Activated T-cell treated with anti-CD3 and anti-CD28 coated beads, Interleukin-2, amount 50 U/mL, for 24 hours (primary cell): ENCODE data around the gene IL21R.
"Not testable (repeated sequence)": the region's sequence is repeated elsewhere in the genome, so short reads cannot be mapped to it uniquely, and the experiment has no call there.

Experiments
- DNase-seq: peaks from one replicate; pipeline ENCODE4 v3.0.0-alpha.2; 2020
- H3K27ac Mint-ChIP-seq: 2 replicates; pipeline ENCODE4 v1.8.0; 2020; ENCODE audit warnings: mild to moderate bottlenecking, mixed read lengths
- H3K27me3 Mint-ChIP-seq: 2 replicates; pipeline ENCODE4 v1.8.0; 2020; ENCODE audit warnings: mixed read lengths
- H3K36me3 Mint-ChIP-seq: 2 replicates; pipeline ENCODE4 v1.8.0; 2020; ENCODE audit warnings: low read depth, mixed read lengths
- H3K4me1 Mint-ChIP-seq: 2 replicates; pipeline ENCODE4 v1.8.0; 2020; ENCODE audit warnings: low read depth, mixed read lengths
- H3K4me3 Mint-ChIP-seq: 2 replicates; pipeline ENCODE4 v1.8.0; 2020; ENCODE audit warnings: mild to moderate bottlenecking, moderate library complexity, mixed read lengths
- H3K9me3 Mint-ChIP-seq: 2 replicates; pipeline ENCODE4 v1.8.0; 2020; ENCODE audit warnings: mixed read lengths

IL21R gene

DNA sequence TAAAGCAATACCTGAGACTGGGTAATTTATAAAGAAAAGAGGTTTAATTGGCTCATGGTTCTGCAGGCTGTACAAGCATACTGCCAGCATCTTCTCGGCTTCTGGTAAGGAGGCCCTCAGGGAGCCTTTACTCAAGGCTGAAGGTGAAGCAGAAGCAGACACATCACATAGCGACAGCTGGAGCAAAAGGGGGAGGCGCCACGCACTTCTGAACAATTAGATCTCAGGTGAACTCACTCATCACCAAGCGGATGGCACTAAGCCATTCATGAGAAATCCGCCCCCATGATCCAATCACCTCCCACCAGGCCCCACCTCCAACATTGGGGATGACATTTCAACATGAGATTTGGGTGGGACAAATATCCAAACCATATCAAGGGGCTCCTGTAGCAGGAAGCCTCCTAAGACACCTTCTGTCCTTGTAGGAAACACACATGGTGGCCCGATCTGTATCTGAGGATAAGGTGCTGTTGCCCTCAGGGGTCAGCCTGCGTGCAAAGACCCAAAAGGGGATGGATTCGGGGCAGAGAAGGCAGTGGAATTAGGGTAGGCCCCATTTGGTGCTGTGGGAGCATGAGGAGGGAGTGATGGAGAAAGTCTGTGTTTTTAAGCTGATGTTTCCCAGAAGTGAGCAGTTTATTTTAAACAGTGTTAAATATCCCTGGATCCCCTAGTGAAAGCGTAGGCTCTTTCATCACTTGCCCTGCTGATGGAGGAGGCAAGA lies 23.0 kb downstream of the IL21R start:
- no peaks in the 10 kb centered on the region for H3K27me3 Mint-ChIP-seq
- DNase-seq = peak; percentile 26
- H3K36me3 Mint-ChIP-seq = peaks cover 98% of the 10 kb centered on the region
- H3K9me3 Mint-ChIP-seq = peaks cover 22% of the 10 kb centered on the region
- peak overlapping the region; percentile 6 for H3K4me3 Mint-ChIP-seq
- H3K27ac Mint-ChIP-seq = peak overlapping the region; percentile 94
- H3K4me1 Mint-ChIP-seq = peaks cover 77% of the 10 kb centered on the region

DNA sequence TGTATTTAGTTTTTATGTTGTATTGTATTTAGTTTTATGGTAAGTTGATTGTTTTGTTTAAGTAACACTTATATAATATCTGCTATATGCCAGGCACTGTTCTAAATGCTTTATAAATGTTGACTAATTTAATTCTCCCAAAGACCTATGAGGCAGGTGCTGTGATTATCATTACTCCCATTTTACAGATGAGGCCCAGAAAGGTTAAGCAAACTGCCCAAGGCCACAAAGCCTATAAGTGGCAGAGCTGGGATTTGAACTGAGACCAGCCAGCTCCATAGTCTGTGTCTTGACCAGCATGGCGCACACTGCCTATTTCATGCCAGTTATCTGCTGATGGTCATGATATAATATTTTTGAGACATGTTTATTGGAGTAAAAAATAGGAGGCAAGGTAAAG lies 24.0 kb downstream of the IL21R start:
- peak overlapping the region; percentile 94 for H3K27ac Mint-ChIP-seq
- no peak overlapping the region for H3K4me3 Mint-ChIP-seq
- DNase-seq = no peak
- H3K27me3 Mint-ChIP-seq = no peaks in the 10 kb centered on the region
- H3K4me1 Mint-ChIP-seq = peaks cover 80% of the 10 kb centered on the region
- peaks cover 13% of the 10 kb centered on the region for H3K9me3 Mint-ChIP-seq
- H3K36me3 Mint-ChIP-seq = peaks cover 98% of the 10 kb centered on the region

DNA sequence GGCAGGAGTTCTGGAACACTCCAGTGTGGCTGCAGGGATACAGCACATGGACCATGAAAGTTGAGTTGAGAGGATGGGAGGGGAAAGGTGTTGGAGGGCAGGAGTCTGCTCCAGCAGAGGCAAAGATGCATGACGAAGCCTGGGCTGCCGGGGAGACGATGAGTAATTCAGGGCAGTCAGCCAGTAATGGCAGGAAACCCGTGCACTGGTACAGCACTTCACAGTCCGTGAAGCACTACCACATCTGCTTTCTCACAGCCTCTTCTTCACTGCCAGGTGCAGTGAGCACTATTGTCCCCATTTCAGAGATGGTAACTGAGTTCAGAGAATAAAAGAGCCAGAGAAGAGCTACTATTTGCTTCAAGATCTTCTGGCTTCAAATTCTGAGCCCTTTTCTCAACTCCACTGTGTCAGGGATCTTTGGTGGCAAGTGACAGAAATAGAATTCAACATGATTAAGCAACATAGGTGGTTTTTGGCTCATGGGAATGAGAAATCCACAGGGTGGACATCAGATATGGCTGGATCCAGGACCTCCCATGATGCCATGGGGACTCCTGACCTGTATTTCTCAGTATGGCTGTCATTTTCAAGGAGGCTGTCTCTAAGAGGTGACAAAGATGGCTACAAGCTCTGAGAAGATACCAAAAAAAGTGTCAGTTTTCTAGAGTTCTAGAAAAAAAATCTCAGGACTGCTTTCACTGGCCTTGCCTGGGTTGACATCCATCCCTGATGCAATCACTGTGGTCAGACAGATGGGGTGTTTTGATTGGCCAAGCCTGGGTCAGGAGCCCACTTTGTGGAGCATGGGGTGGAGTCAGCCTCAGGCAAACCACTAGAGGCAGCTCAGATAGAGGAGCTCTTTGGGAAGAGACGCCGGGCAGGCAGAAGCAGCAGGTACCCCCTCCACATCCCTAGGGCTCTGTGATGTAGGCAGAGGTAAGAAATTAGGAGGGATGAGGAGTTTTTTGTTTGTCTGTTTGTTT lies 24.7 kb downstream of the IL21R start:
- Mint-ChIP-seq H3K9me3 (peaks cover 10% of the 10 kb centered on the region), H3K4me1 (peaks cover 86% of the 10 kb centered on the region), H3K36me3 (peaks cover 98% of the 10 kb centered on the region), H3K27ac (peak overlapping the region; percentile 94), H3K27me3 (no peaks in the 10 kb centered on the region), H3K4me3 (peak overlapping the region; percentile 30)
- peak; percentile 77 for DNase-seq

DNA sequence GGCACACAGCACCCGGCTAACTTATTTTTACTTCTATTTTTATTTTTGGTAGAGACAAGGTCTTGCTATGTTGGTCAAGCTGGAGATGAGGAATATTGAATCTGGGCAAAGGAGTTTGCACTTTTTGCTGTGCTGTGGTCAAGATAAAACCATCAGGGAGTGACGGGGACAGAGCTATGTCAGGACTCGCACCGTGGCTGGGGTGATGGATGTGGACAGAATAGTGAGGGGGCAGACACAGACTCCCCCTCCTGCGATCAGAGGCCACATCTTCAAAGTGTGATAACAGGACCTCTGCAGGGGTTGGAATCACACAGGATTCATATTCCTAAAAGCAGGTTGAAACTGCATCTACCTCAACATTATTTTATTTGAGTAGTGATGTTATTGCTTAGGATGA lies 25.6 kb downstream of the IL21R start:
- DNase-seq = peak; percentile 19
- no peaks in the 10 kb centered on the region for H3K27me3 Mint-ChIP-seq
- peak overlapping the region; percentile 94 for H3K27ac Mint-ChIP-seq
- peaks cover 2% of the 10 kb centered on the region for H3K9me3 Mint-ChIP-seq
- peak overlapping the region; percentile 30 for H3K4me3 Mint-ChIP-seq
- H3K36me3 Mint-ChIP-seq = peaks cover 98% of the 10 kb centered on the region
- H3K4me1 Mint-ChIP-seq = peaks cover 89% of the 10 kb centered on the region

DNA sequence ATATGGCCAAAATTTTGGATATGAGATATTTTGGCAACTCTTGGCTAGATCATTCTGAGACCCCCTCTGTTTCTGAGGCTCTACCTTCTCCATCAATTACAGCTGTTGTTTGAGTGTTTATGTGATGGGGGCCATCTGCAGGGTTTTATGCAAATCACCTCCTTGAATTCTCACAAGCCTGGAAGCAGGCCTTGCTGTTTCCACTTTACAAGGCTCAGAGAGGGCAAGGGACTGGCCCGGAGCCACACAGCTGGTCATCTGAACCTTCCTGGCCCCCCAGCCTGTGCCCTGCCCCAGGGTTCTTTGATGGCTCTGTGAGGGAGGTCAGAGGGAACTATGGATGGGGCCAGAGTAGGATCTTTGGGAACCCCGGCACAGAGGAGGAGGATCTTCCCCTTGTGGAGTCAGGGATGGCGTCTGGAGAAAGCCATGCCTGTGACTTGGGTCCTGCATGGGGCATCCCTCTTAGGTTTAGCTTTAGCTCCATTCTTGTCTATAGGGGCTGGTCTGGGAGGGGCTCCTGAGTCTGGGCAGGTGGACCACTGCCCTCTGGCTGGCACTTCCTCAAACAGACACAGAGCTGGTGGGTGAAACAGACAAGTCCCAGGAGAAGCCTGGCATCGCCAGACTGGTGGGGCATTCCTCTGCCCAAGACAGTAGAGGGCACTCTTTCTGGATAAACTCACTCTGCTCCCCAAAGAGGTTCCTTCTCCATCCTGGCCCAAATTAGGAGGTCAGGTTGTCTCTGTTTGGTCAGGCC lies 26.2 kb downstream of the IL21R start:
- Mint-ChIP-seq H3K4me3 (no peak overlapping the region), H3K36me3 (peaks cover 98% of the 10 kb centered on the region), H3K4me1 (peaks cover 92% of the 10 kb centered on the region), H3K27me3 (no peaks in the 10 kb centered on the region), H3K27ac (peak overlapping the region; percentile 80), H3K9me3 (no peaks in the 10 kb centered on the region)
- peak; percentile 28 for DNase-seq

DNA sequence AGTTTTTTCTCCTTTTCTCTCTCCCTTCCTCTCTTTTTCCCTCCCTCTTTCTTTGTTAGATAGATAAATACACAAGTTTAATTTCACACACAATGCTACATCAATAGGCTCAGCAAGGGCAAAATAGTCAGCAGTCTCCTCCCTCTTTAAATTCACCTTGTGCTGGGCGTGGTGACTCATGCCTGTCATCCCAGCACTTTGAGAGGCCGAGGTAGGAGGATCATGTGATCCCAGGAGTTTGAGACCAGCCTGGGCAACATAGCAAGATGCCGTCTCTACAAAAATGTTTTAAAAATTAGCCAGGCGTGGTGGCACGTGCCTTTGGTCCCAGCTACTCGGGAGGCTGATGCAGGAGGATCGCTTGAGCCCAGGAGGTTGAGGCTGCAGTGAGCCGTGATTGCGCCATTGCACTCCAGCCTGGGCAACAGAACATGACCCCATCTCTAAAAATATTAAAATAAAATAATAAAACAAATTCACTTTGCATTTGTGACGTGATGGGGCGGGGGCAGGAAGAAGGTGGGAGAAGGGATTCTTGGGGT lies 27.4 kb downstream of the IL21R start:
- DNase-seq = peak; percentile 29
- Mint-ChIP-seq H3K27ac (peak overlapping the region; percentile 91), H3K4me1 (peaks cover 82% of the 10 kb centered on the region), H3K4me3 (no peak overlapping the region), H3K9me3 (no peaks in the 10 kb centered on the region), H3K27me3 (no peaks in the 10 kb centered on the region), H3K36me3 (peaks cover 98% of the 10 kb centered on the region)

DNA sequence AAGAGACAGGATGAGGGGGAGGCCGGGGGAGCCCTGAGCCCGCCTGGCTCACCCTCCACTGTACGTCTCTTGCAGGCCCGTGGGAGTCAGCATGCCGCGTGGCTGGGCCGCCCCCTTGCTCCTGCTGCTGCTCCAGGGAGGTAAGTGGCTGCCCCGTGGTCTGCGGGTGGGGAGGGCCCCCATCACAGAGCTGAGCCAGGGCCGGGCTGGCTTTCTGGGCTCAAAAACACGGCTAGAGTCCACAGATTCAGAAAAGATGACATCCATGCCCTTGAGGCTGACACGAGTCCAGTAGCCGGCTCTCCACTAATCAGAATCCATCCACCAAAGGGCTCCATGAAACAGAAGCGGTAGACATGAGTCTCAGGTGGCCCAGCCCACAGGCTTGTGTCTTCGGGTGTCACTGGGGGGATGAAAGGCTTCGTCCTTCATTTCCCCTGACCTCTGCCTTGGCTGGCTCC lies 28.0 kb downstream of the IL21R start:
- Mint-ChIP-seq H3K9me3 (no peaks in the 10 kb centered on the region), H3K27me3 (no peaks in the 10 kb centered on the region), H3K27ac (peak overlapping the region; percentile 89), H3K4me3 (no peak overlapping the region), H3K36me3 (peaks cover 98% of the 10 kb centered on the region), H3K4me1 (peaks cover 76% of the 10 kb centered on the region)
- DNase-seq = peak; percentile 29

DNA sequence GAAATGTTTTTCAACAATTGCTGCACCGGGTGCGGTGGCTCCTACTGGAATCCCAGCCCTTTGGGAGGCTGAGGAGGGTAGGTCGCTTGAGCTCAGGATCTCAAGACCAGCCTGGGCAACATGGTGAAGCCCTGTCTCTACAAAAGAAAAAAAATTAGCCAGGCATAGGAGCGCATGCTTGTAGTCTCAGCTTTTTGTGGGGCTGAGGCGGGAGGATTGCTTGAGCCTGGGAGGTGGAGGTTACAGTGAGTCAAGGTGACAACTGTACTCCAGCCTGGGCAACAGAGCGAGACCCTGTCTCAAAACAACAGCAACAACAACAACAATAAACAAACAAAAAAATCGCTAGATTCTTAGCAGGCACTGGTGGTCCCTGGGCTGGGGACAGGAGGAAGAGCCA lies 28.5 kb downstream of the IL21R start:
- Mint-ChIP-seq H3K27ac (peak overlapping the region; percentile 89), H3K36me3 (peaks cover 96% of the 10 kb centered on the region), H3K4me1 (peaks cover 71% of the 10 kb centered on the region), H3K9me3 (no peaks in the 10 kb centered on the region), H3K4me3 (no peak overlapping the region), H3K27me3 (no peaks in the 10 kb centered on the region)
- peak; percentile 27 for DNase-seq

DNA sequence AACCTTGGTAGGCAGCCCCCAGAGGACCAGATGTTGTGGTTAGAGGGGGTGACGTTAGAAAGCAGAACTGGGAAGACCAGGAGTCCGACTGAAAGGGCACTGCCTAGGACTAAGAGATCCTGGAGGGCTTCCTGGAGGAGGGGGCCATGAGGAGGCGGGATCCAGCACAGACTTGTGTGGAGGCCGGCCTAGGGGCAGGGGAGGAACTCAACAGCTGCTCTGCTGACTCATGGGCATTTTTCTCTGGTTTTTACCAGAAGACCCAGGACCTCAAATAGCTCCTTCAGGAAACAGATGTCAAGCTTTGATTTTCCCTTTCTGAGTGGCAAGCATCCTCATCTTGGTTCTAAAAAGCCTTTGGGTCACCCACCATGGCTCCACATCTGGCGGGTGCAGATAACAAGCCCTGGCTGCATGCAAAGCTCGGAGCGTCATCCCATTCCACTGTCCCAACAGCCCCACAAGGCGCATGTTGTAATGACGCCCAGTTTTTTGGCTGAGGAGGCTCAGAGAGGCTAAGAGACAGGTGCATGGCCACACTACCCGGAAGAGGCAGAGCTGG lies 29.0 kb downstream of the IL21R start:
- Mint-ChIP-seq H3K9me3 (no peaks in the 10 kb centered on the region), H3K4me1 (peaks cover 66% of the 10 kb centered on the region), H3K4me3 (no peak overlapping the region), H3K27ac (peak overlapping the region; percentile 89), H3K36me3 (peaks cover 96% of the 10 kb centered on the region), H3K27me3 (no peaks in the 10 kb centered on the region)
- DNase-seq = peak; percentile 33

DNA sequence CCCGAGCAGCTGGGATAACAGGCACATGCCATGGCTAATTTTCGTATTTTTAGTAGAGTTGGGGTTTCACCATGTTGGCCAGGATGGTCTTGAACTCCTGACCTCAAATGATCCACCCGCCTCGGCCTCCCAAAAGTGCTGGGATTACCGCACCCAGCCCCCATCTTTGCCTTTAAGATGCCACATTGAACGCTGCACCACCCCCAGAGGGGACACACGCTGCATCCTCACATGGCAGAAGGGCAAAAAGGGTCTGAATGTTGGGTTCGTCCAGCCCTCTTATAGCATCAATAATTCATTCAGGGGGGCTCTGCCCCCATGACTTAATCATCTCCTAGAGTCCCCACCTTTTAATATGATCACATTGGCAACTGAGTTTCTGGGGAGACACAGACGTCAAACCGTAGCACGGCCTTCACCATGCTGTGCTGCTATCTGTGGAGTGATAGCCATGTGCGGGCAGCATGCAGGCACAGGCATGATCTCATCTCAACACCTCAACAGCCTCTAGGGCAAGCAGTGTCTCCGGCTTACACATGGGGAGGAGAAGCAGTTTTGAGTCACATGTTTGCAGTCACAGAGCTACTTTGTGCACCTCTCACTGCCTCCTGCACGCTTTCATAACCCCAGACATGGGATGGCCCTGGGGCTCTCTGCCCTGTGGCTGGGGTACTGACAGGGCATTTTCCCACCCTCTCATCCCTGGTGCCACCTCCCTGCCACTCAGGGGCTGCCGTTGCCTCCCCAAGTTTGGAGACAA lies 30.0 kb downstream of the IL21R start:
- H3K27ac Mint-ChIP-seq = peak overlapping the region; percentile 92
- H3K4me1 Mint-ChIP-seq = peaks cover 57% of the 10 kb centered on the region
- peak; percentile 37 for DNase-seq
- no peak overlapping the region for H3K4me3 Mint-ChIP-seq
- no peaks in the 10 kb centered on the region for H3K9me3 Mint-ChIP-seq
- H3K36me3 Mint-ChIP-seq = peaks cover 96% of the 10 kb centered on the region
- no peaks in the 10 kb centered on the region for H3K27me3 Mint-ChIP-seq

DNA sequence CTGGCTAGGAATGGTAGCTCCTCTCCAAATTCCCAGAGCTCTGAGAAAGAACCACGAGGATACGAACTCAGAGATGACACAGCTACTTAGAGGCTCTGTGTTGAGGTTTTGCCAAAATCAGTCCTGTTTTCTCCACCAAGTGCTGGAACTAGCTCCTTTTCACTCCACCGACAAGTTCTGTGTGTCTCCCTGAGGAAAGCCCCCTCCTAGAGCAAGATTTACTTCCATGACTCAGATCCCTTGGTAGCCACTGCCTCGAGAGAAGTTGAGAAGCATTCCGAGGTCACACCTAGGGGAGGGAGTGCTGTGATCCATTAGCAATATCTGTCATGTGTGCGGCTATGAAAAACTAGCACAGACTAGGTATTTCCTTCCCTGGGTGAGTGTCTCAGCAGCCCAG lies 30.6 kb downstream of the IL21R start:
- no peaks in the 10 kb centered on the region for H3K27me3 Mint-ChIP-seq
- H3K9me3 Mint-ChIP-seq = no peaks in the 10 kb centered on the region
- H3K36me3 Mint-ChIP-seq = peaks cover 96% of the 10 kb centered on the region
- H3K27ac Mint-ChIP-seq = peak overlapping the region; percentile 92
- no peak overlapping the region for H3K4me3 Mint-ChIP-seq
- peak; percentile 27 for DNase-seq
- peaks cover 51% of the 10 kb centered on the region for H3K4me1 Mint-ChIP-seq

DNA sequence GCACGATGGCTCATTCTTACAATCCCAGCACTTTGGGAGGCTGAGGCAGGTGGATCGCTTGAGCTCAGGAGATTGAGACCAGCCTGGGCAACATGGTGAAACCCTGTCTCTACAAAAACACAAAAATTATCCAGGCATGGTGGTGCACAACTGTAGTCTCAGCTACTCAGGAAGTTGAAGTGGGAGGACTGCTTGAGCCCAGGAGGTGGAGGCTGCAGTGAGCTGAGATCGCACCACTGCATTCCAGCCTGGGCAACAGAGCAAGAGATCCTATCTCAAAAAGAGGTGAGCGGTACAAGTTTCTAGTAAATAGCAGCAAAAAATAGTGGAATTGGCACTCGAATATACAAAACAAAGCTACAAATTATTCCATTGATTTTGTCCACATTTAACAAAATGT lies 31.2 kb downstream of the IL21R start:
- not testable (repeated sequence) for H3K4me3 Mint-ChIP-seq, H3K9me3 Mint-ChIP-seq, H3K27me3 Mint-ChIP-seq
- peak; percentile 19 for DNase-seq
- Mint-ChIP-seq H3K4me1 (peaks cover 46% of the 10 kb centered on the region), H3K36me3 (peaks cover 97% of the 10 kb centered on the region), H3K27ac (peak overlapping the region; percentile 92)

DNA sequence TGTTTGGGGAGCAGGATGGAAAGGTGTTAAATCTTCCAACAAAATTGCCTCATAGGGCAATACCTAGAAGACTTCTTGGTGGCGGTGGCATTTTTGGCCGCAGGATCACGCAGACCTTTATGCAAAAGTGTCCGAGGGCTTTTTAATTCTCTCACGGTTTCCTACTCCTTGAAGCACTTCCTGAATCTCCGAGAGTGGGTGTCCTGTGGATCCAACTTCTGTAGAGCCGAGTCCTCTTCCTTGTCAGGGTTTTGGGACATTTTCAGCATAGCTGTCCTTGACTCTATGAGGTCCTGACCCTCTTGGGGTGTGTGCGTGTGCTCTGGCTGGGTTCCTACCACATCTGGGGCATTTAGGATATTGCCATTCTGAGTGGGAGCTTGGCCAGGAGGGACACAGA lies 31.7 kb downstream of the IL21R start:
- Mint-ChIP-seq H3K27me3 (no peaks in the 10 kb centered on the region), H3K4me1 (peaks cover 41% of the 10 kb centered on the region), H3K27ac (peak overlapping the region; percentile 92), H3K4me3 (no peak overlapping the region), H3K36me3 (peaks cover 97% of the 10 kb centered on the region), H3K9me3 (no peaks in the 10 kb centered on the region)
- DNase-seq = no peak
